Fibroblast of pulmonary artery (primary cell): Measurements from ENCODE around the gene TRIM29.

Experiments used
- DNase-seq: peaks from one replicate; pipeline ENCODE4 v3.0.0-alpha.2; 2010; ENCODE audit warnings: low read depth
- H3K4me3 ChIP-seq: replicated peaks from 2 replicates; pipeline ENCODE4 v1.5.1; 2011; ENCODE audit warnings: low read depth, mild to moderate bottlenecking, control low read depth, low read length, moderate library complexity
- CTCF ChIP-seq: IDR thresholded peaks from 2 replicates; pipeline ENCODE4 v1.5.1; 2011; ENCODE audit warnings: mild to moderate bottlenecking, control low read depth, low read length, inconsistent platforms; ENCODE audit errors: missing control alignments

The TRIM29 gene

GRCh38 chr11:120120805-120121335 lies 17.0 kb downstream of the TRIM29 start:
- H3K4me3 ChIP-seq, result no peak overlapping the region
- no peak for TF ChIP-seq CTCF

GRCh38 chr11:120119121-120119520 lies 18.8 kb downstream of the TRIM29 start:
- TF ChIP-seq CTCF, result no peak
- no peak overlapping the region for H3K4me3 ChIP-seq
- no peak for DNase-seq

More at GRCh38 chr11:120120805-120121335, 17.0 kb downstream of the TRIM29 start:
- no peak for DNase-seq

DNA sequence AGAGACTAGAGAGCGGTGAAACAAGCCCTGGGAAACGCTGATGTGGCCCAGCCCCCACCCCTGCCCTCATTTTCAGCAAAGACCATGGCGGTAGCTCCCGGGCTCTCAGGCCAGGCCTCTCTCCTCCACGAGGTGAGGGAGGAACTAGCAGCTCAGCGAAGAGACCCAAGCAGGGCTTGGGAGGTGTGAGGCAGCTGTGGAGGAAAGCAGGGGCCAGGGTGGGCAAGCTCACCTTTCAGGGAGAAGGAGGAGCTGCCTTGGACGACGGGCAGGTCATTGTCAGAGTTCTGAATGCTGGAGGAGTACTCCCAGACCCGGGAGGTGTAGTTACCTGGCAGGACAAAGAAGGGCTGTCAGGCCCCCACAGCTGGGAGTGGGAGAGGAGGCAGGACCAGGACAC lies 19.9 kb downstream of the TRIM29 start:
- no peak for TF ChIP-seq CTCF
- DNase-seq, result no peak

DNA sequence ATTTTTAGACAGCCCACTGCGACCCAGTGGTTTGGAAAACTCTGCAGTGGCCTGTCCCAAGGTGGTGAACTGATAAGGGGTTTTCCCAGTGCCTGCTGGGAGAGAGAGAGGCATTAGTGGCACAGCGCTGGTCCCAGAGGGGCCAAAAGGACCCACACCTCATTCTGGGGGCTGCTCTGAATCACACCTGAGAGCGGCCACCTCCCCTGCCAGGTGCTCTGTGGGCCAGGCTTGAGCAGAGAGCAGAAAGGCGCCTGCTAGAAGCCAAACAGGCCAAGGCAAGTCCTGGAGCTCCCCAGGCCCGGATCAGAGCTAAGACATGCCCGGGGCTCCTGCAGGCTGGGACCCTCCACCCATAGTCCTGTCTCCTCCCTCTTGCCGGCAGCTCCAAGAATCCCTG lies 20.9 kb downstream of the TRIM29 start:
- no peak overlapping the region for H3K4me3 ChIP-seq
- DNase-seq, result no peak
- no peak for TF ChIP-seq CTCF

More for the DNA sequence above, 19.9 kb downstream of the TRIM29 start:
- H3K4me3 ChIP-seq, result no peak overlapping the region

- TF ChIP-seq CTCF, result peak; percentile 5
- H3K4me3 ChIP-seq, result no peak overlapping the region
These were observed 22.5 kb downstream of the TRIM29 start for GRCh38 chr11:120115272-120116000.

GRCh38 chr11:120112174-120112796 lies 25.6 kb downstream of the TRIM29 start:
- TF ChIP-seq CTCF, result no peak
- DNase-seq, result no peak

More at GRCh38 chr11:120115272-120116000, 22.5 kb downstream of the TRIM29 start:
- no peak for DNase-seq

GRCh38 chr11:120109531-120109930 lies 28.4 kb downstream of the TRIM29 start:
- DNase-seq, result no peak
- no peak for TF ChIP-seq CTCF
- no peak overlapping the region for H3K4me3 ChIP-seq

More at GRCh38 chr11:120112174-120112796, 25.6 kb downstream of the TRIM29 start:
- H3K4me3 ChIP-seq, result no peak overlapping the region
